ENCODE measurements around the gene CCDC13. TPM values are rescaled to one million over a fixed set of nuclear protein-coding genes. Genes with fewer than 3 reads are reported as not detected.

CCDC13 gene
- total RNA-seq, 1 donor from 2014 or later: 1.3 TPM

GRCh38 chr3:42758126-42758525 is 14.9 kb downstream of the CCDC13 start:
- H3K36me3 ChIP-seq (ENCODE audit: insufficient read depth, low read length): no peaks in the 10 kb centered on the region
- Mint-ChIP-seq H3K4me1 (ENCODE audit: low read depth, unreplicated experiment) (no peaks in the 10 kb centered on the region), H3K9me3 (ENCODE audit: unreplicated experiment) (no peaks in the 10 kb centered on the region), H3K36me3 (ENCODE audit: low read depth, unreplicated experiment) (no peaks in the 10 kb centered on the region), H3K4me3 (ENCODE audit: unreplicated experiment) (no peak overlapping the region), H3K27ac (ENCODE audit: unreplicated experiment) (no peak overlapping the region), H3K27me3 (ENCODE audit: low read depth, unreplicated experiment) (peaks cover 16% of the 10 kb centered on the region)
- no peak for DNase-seq (ENCODE audit: low read depth)
- H4K20me1 ChIP-seq (ENCODE audit: insufficient read depth, low read length): no peaks in the 10 kb centered on the region
- H3K27me3 ChIP-seq (ENCODE audit: insufficient read depth, low read length): peaks cover 5% of the 10 kb centered on the region
- TF ChIP-seq EZH2 (IDR thresholded peaks at IDR 0.05; ENCODE audit: insufficient read depth, low read length) (no peak), CTCF (IDR thresholded peaks at IDR 0.05; ENCODE audit: insufficient read depth, low read depth, low read length) (no peak)
- no peak overlapping the region for H3K27ac ChIP-seq (ENCODE audit: low read depth, low read length)
- H2AFZ ChIP-seq (ENCODE audit: low read depth, low read length): no peak overlapping the region
- no peaks in the 10 kb centered on the region for H3K79me2 ChIP-seq (ENCODE audit: insufficient read depth, low read length)
- no peak for FAIRE-seq
- no peak overlapping the region for H3K9ac ChIP-seq (ENCODE audit: low read length)
- H3K4me2 ChIP-seq (ENCODE audit: low read length): no peak overlapping the region
- H3K4me3 ChIP-seq (ENCODE audit: insufficient read depth, low read depth, low read length): no peak overlapping the region
- no peaks in the 10 kb centered on the region for H3K9me3 ChIP-seq (ENCODE audit: insufficient read depth, low read depth, low read length)
- H3K4me1 ChIP-seq (ENCODE audit: insufficient read depth, low read length): no peaks in the 10 kb centered on the region

GRCh38 chr3:42756681-42757213 is 16.3 kb downstream of the CCDC13 start:
- Mint-ChIP-seq H3K27ac (ENCODE audit: unreplicated experiment) (no peak overlapping the region), H3K4me1 (ENCODE audit: low read depth, unreplicated experiment) (no peaks in the 10 kb centered on the region), H3K4me3 (ENCODE audit: unreplicated experiment) (no peak overlapping the region), H3K9me3 (ENCODE audit: unreplicated experiment) (no peaks in the 10 kb centered on the region), H3K36me3 (ENCODE audit: low read depth, unreplicated experiment) (no peaks in the 10 kb centered on the region), H3K27me3 (ENCODE audit: low read depth, unreplicated experiment) (peaks cover 16% of the 10 kb centered on the region)
- TF ChIP-seq EZH2 (IDR thresholded peaks at IDR 0.05; ENCODE audit: insufficient read depth, low read length) (no peak), CTCF (IDR thresholded peaks at IDR 0.05; ENCODE audit: insufficient read depth, low read depth, low read length) (no peak)
- H3K79me2 ChIP-seq (ENCODE audit: insufficient read depth, low read length): no peaks in the 10 kb centered on the region
- FAIRE-seq (no peak), DNase-seq (ENCODE audit: low read depth) (no peak)
- no peak overlapping the region for H3K9ac ChIP-seq (ENCODE audit: low read length)
- H3K27ac ChIP-seq (ENCODE audit: low read depth, low read length): no peak overlapping the region
- no peak overlapping the region for H3K4me2 ChIP-seq (ENCODE audit: low read length)
- H3K27me3 ChIP-seq (ENCODE audit: insufficient read depth, low read length): peaks cover 8% of the 10 kb centered on the region
- H2AFZ ChIP-seq (ENCODE audit: low read depth, low read length): no peak overlapping the region
- H4K20me1 ChIP-seq (ENCODE audit: insufficient read depth, low read length): no peaks in the 10 kb centered on the region
- H3K36me3 ChIP-seq (ENCODE audit: insufficient read depth, low read length): no peaks in the 10 kb centered on the region
- no peaks in the 10 kb centered on the region for H3K4me1 ChIP-seq (ENCODE audit: insufficient read depth, low read length)
- H3K9me3 ChIP-seq (ENCODE audit: insufficient read depth, low read depth, low read length): no peaks in the 10 kb centered on the region
- H3K4me3 ChIP-seq (ENCODE audit: insufficient read depth, low read depth, low read length): no peak overlapping the region

- Mint-ChIP-seq H3K4me3 (ENCODE audit: unreplicated experiment) (no peak overlapping the region), H3K27ac (ENCODE audit: unreplicated experiment) (no peak overlapping the region), H3K36me3 (ENCODE audit: low read depth, unreplicated experiment) (no peaks in the 10 kb centered on the region), H3K27me3 (ENCODE audit: low read depth, unreplicated experiment) (peaks cover 16% of the 10 kb centered on the region), H3K4me1 (ENCODE audit: low read depth, unreplicated experiment) (no peaks in the 10 kb centered on the region), H3K9me3 (ENCODE audit: unreplicated experiment) (no peaks in the 10 kb centered on the region)
- Histone ChIP-seq H3K4me2 (ENCODE audit: low read length) (no peak overlapping the region), H3K27ac (ENCODE audit: low read depth, low read length) (no peak overlapping the region), H4K20me1 (ENCODE audit: insufficient read depth, low read length) (no peaks in the 10 kb centered on the region), H3K36me3 (ENCODE audit: insufficient read depth, low read length) (no peaks in the 10 kb centered on the region), H3K79me2 (ENCODE audit: insufficient read depth, low read length) (no peaks in the 10 kb centered on the region), H3K4me3 (ENCODE audit: insufficient read depth, low read depth, low read length) (no peak overlapping the region), H3K27me3 (ENCODE audit: insufficient read depth, low read length) (peaks cover 8% of the 10 kb centered on the region), H2AFZ (ENCODE audit: low read depth, low read length) (no peak overlapping the region), H3K4me1 (ENCODE audit: insufficient read depth, low read length) (no peaks in the 10 kb centered on the region), H3K9me3 (ENCODE audit: insufficient read depth, low read depth, low read length) (no peaks in the 10 kb centered on the region), H3K9ac (ENCODE audit: low read length) (no peak overlapping the region)
- TF ChIP-seq EZH2 (IDR thresholded peaks at IDR 0.05; ENCODE audit: insufficient read depth, low read length) (no peak), CTCF (IDR thresholded peaks at IDR 0.05; ENCODE audit: insufficient read depth, low read depth, low read length) (no peak)
- FAIRE-seq (no peak), DNase-seq (ENCODE audit: low read depth) (no peak)
Measured at GRCh38 chr3:42755681-42756578, 17.1 kb downstream of the CCDC13 start.
